Fibroblast of the aortic adventitia (primary cell): ENCODE measurements around the gene NFIA. TPM values are rescaled to one million over a fixed set of nuclear protein-coding genes. Genes with fewer than 3 reads are reported as not detected.
A peak's percentile ranks its signal among the peaks of the same experiment; 100 is the strongest.

Source experiments
- DNase-seq: peaks from one replicate; pipeline ENCODE4 v3.0.0-alpha.2; 2010; ENCODE audit warnings: low read depth
- H3K4me3 ChIP-seq: 2 replicates; pipeline ENCODE4 v1.5.1; 2011; ENCODE audit warnings: low read depth, mild to moderate bottlenecking, control low read depth, low read length, moderate library complexity
- CTCF ChIP-seq: IDR thresholded peaks from 2 replicates; pipeline ENCODE4 v1.5.1; 2011; ENCODE audit warnings: mild to moderate bottlenecking, low read length, control low read depth, inconsistent platforms; ENCODE audit not compliant: insufficient read depth
- total RNA-seq: library from RNA; depleted of rRNA; stranded (reverse); fragments of >200 nt; gene quantifications from 2 replicates; pipeline ENCODE4 v1.2.3, GENCODE V29; 2012; ENCODE audit warnings: low replicate concordance

The NFIA gene
- total RNA-seq, 1 donor: 32.0 TPM

- H3K4me3 ChIP-seq: no peak overlapping the region
- TF ChIP-seq CTCF: no peak
- peak; percentile 60 for DNase-seq
Measured at GRCh38 chr1:61140778-61141177, 58.4 kb downstream of the NFIA start.

- TF ChIP-seq CTCF: no peak
- no peak overlapping the region for H3K4me3 ChIP-seq
- peak; percentile 89 for DNase-seq
Measured at GRCh38 chr1:61141288-61142042, 59.1 kb downstream of the NFIA start.

- H3K4me3 ChIP-seq: no peak overlapping the region
- no peak for DNase-seq
- no peak for TF ChIP-seq CTCF
Measured at GRCh38 chr1:61142043-61142440, 59.7 kb downstream of the NFIA start.

- TF ChIP-seq CTCF: no peak
- no peak overlapping the region for H3K4me3 ChIP-seq
- DNase-seq: no peak
Measured at GRCh38 chr1:61142726-61143500, 60.6 kb downstream of the NFIA start.

GRCh38 chr1:61143821-61144424, 61.6 kb downstream of the NFIA start:
- TF ChIP-seq CTCF: no peak
- H3K4me3 ChIP-seq: no peak overlapping the region
- DNase-seq: peak; percentile 61

GRCh38 chr1:61149010-61149860, 66.9 kb downstream of the NFIA start:
- DNase-seq: no peak
- TF ChIP-seq CTCF: no peak
- no peak overlapping the region for H3K4me3 ChIP-seq
